ENCODE data around the gene ACBD3.

DNA sequence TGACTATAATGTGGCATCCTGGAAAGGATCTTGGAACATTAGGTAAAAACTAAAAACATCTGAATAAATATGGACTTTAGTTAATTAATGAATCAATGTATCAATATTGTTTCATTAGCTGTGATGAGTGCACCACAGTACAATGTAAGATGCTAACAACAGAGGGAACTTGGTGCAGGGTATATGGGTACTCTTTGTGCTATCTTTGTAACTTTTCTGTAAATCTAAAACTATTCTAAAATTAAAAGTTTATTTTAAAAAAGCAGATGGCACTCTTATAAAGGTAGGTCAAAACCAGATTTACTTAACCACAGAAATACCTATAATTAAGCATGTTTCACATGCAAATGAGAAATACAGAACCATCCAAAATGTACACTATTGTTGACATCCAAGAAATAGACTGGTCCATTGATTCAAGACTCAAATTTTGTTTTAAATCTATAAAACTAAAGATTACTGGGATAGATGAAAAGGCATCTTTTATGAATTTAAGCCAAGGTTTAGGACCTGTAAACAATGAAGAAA is 38.4 kb downstream of the ACBD3 start:
- no peak for TF ChIP-seq ZNF8 (CRISPR knock-in tag; IDR thresholded peaks at IDR 0.05)
- TF ChIP-seq ISL1 (CRISPR knock-in tag; IDR thresholded peaks at IDR 0.05): no peak
- no peak for TF ChIP-seq ARNTL (CRISPR knock-in tag; IDR thresholded peaks at IDR 0.05; ENCODE audit: borderline replicate concordance, low read depth)
